H9 (cell line): ENCODE data around the gene TPPP. TPM values are rescaled to one million over a fixed set of nuclear protein-coding genes. Genes with fewer than 3 reads are reported as not detected.

Experiments used
- DNase-seq: peaks from one replicate; pipeline ENCODE4 v3.0.0-alpha.2; 2017
- H2AFZ ChIP-seq: one replicate; pipeline ENCODE4 v1.6.1; 2013; ENCODE audit warnings: mild to moderate bottlenecking, low read length, control low read depth, moderate library complexity
- H2AK5ac ChIP-seq: 2 replicates; pipeline ENCODE4 v1.6.1; 2013; ENCODE audit warnings: low read length, control low read depth, mixed read lengths; ENCODE audit not compliant: insufficient read length
- H2BK120ac ChIP-seq: one replicate; pipeline ENCODE4 v1.6.1; 2013; ENCODE audit warnings: low read depth, mild to moderate bottlenecking, low read length, control low read depth, inconsistent platforms; ENCODE audit not compliant: poor library complexity, severe bottlenecking
- H2BK12ac ChIP-seq: 2 replicates; pipeline ENCODE4 v1.6.1; 2013; ENCODE audit warnings: low read length, control low read depth, mixed read lengths, low read depth; ENCODE audit not compliant: insufficient read length
- H2BK15ac ChIP-seq: 2 replicates; pipeline ENCODE4 v1.6.1; 2013; ENCODE audit warnings: low read depth, low read length, control low read depth
- H2BK20ac ChIP-seq: one replicate; pipeline ENCODE4 v1.6.1; 2013; ENCODE audit warnings: low read depth, mild to moderate bottlenecking, low read length, control low read depth, inconsistent platforms; ENCODE audit not compliant: poor library complexity, severe bottlenecking
- H2BK5ac ChIP-seq: 2 replicates; pipeline ENCODE4 v1.6.1; 2013; ENCODE audit warnings: low read length, control low read depth, mixed read lengths; ENCODE audit not compliant: insufficient read length
- H3K14ac ChIP-seq: 2 replicates; pipeline ENCODE4 v1.6.1; 2013; ENCODE audit warnings: low read length, control low read depth; ENCODE audit not compliant: insufficient read depth
- H3K18ac ChIP-seq: 2 replicates; pipeline ENCODE4 v1.6.1; 2013; ENCODE audit warnings: low read depth, mild to moderate bottlenecking, mixed read lengths, low read length, control low read depth; ENCODE audit not compliant: insufficient read length
- H3K23ac ChIP-seq: 2 replicates; pipeline ENCODE4 v1.6.1; 2013; ENCODE audit warnings: low read length, control low read depth, mixed read lengths, low read depth; ENCODE audit not compliant: insufficient read length
- H3K23me2 ChIP-seq: 2 replicates; pipeline ENCODE4 v1.6.1; 2013; ENCODE audit warnings: low read depth, mild to moderate bottlenecking, mixed read lengths, low read length, control low read depth; ENCODE audit not compliant: insufficient read length, poor library complexity, severe bottlenecking
- H3K27ac ChIP-seq: 2 replicates; pipeline ENCODE4 v1.5.1; 2013; ENCODE audit warnings: low read length, control low read depth, mixed read lengths, low read depth; ENCODE audit not compliant: insufficient read length
- H3K27me3 ChIP-seq: 2 replicates; pipeline ENCODE4 v1.6.1; 2013; ENCODE audit warnings: low read length, control low read depth, inconsistent platforms; ENCODE audit not compliant: insufficient read depth
- H3K4ac ChIP-seq: 2 replicates; pipeline ENCODE4 v1.6.1; 2013; ENCODE audit warnings: low read depth, mild to moderate bottlenecking, control low read depth, inconsistent platforms, low read length, moderate library complexity
- H3K4me1 ChIP-seq: 2 replicates; pipeline ENCODE4 v1.6.1; 2013; ENCODE audit warnings: low read length, control low read depth, inconsistent platforms; ENCODE audit not compliant: insufficient read depth
- H3K4me2 ChIP-seq: 2 replicates; pipeline ENCODE4 v1.6.1; 2013; ENCODE audit warnings: low read length, control low read depth, mixed read lengths; ENCODE audit not compliant: insufficient read length, insufficient read depth
- H3K56ac ChIP-seq: 2 replicates; pipeline ENCODE4 v1.6.1; 2013; ENCODE audit warnings: low read depth, mild to moderate bottlenecking, mixed read lengths, low read length, control low read depth; ENCODE audit not compliant: insufficient read length
- H3K79me1 ChIP-seq: 2 replicates; pipeline ENCODE4 v1.6.1; 2013; ENCODE audit warnings: low read depth, mild to moderate bottlenecking, moderate library complexity, low read length, control low read depth, inconsistent platforms; ENCODE audit not compliant: insufficient read depth, poor library complexity, severe bottlenecking
- H3K79me2 ChIP-seq: 2 replicates; pipeline ENCODE4 v1.6.1; 2013; ENCODE audit warnings: low read length, control low read depth, inconsistent platforms; ENCODE audit not compliant: insufficient read depth
- H3K9ac ChIP-seq: 2 replicates; pipeline ENCODE4 v1.6.1; 2013; ENCODE audit warnings: low read length, control low read depth, mixed read lengths; ENCODE audit not compliant: insufficient read length; ENCODE audit errors: extremely low read depth
- H3K9me3 ChIP-seq: one replicate; pipeline ENCODE4 v1.6.1; 2013; ENCODE audit warnings: low read depth, low read length, inconsistent platforms; ENCODE audit not compliant: control insufficient read depth
- H3T11ph ChIP-seq: one replicate; pipeline ENCODE4 v1.6.1; 2013; ENCODE audit warnings: mild to moderate bottlenecking, low read length, control low read depth, inconsistent platforms
- H4K20me1 ChIP-seq: one replicate; pipeline ENCODE4 v1.6.1; 2013; ENCODE audit not compliant: control insufficient read depth, insufficient read length, insufficient read depth
- H4K5ac ChIP-seq: 2 replicates; pipeline ENCODE4 v1.6.1; 2013; ENCODE audit warnings: low read depth, mild to moderate bottlenecking, mixed read lengths, low read length, control low read depth; ENCODE audit not compliant: insufficient read length
- H4K8ac ChIP-seq: replicated peaks from 2 replicates; pipeline ENCODE4 v1.6.1; 2013; ENCODE audit warnings: low read length, control low read depth, mixed read lengths, low read depth; ENCODE audit not compliant: insufficient read length
- H4K91ac ChIP-seq: 2 replicates; pipeline ENCODE4 v1.6.1; 2013; ENCODE audit warnings: low read depth, mild to moderate bottlenecking, moderate library complexity, mixed read lengths, low read length, control low read depth; ENCODE audit not compliant: insufficient read length
- H3K27ac Mint-ChIP-seq, 3 experiments: 2 replicates in 2 of 3; 3 replicates in 1 of 3; pipeline ENCODE4 v1.8.0; 2020 to 2021; ENCODE audit warnings: mixed read lengths in 3 of 3, mild to moderate bottlenecking in 1 of 3, moderate library complexity in 1 of 3
- H3K27me3 Mint-ChIP-seq: 2 replicates; pipeline ENCODE4 v1.8.0; 2021; ENCODE audit warnings: low read depth, mild to moderate bottlenecking, moderate library complexity, mixed read lengths
- H3K36me3 Mint-ChIP-seq, 3 experiments: 2 replicates in 2 of 3; 3 replicates in 1 of 3; pipeline ENCODE4 v1.8.0; 2020 to 2021; ENCODE audit warnings: low read depth in 3 of 3, mixed read lengths in 3 of 3; ENCODE audit not compliant: insufficient read depth in 1 of 3
- H3K4me1 Mint-ChIP-seq, 2 experiments: 2 replicates each; pipeline ENCODE4 v1.8.0; 2020; ENCODE audit warnings: mixed read lengths in 2 of 2
- H3K4me3 Mint-ChIP-seq, 2 experiments: 2 replicates in 1 of 2; 3 replicates in 1 of 2; pipeline ENCODE4 v1.8.0; 2020 to 2021; ENCODE audit warnings: mild to moderate bottlenecking in 2 of 2, mixed read lengths in 2 of 2, moderate library complexity in 1 of 2
- H3K9me3 Mint-ChIP-seq, 2 experiments: 2 replicates in 1 of 2; 3 replicates in 1 of 2; pipeline ENCODE4 v1.8.0; 2020; ENCODE audit warnings: mild to moderate bottlenecking in 2 of 2, mixed read lengths in 2 of 2, moderate library complexity in 1 of 2
- WGBS: extraction: QIAGEN DNeasy Blood & Tissue Kit; methylation state at CpG from one replicate; pipeline ENCODE4 v1.1.7; 2013; ENCODE audit warnings: missing lambda C conversion rate, low lambda C conversion rate, mixed read lengths; ENCODE audit not compliant: insufficient read length; ENCODE audit errors: extremely low coverage; 5-methylcytosine and 5-hydroxymethylcytosine counted together
- total RNA-seq: library from RNA; stranded (reverse); gene quantifications from 2 replicates; pipeline ENCODE4 v1.2.1, GENCODE V29; 2021
- TF ChIP-seq, protein P1 (sequence below): fragments of 200-600 bp; sonication (generic); conservative IDR thresholded peaks from 3 replicates; pipeline ENCODE4 v1.8.0; 2021; ENCODE audit warnings: antibody characterized with exemption, mild to moderate bottlenecking

TPPP gene
- total RNA-seq, 1 experiment from 2014 or later: 0.44 TPM

DNA sequence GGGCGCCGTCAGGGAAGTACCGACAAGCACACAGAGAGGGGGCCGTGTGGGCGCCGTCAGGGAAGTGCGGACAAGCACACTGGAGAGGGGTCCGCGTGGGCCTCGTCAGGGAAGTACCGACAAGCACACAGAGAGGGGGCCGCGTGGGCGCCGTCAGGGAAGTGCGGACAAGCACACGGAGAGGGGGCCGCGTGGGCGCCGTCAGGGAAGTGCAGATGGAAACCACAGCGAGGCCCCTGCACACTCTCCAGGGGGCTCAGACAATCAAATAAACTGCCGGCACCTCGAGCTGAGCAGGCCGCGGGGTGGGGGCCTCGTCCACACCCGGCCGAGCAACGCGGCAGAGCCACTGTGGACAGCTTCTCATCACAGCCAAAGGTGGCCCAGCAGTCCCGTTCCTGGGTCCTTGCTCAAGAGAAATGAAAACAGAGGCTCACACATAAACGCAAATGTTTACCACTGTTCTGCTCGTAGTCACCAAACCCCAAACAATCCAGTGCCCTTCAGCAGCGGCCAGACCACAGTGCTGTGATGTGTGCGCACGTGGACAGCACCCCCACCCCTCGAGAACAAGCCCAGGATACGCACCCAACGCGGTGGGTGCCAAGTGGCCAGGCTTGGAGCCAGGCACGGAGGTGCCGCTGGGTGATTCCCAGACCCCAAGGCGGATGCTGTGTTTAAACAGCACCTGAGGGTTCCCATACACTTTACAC, 24.7 kb downstream of the TPPP start:
- Histone ChIP-seq H4K20me1 (no peaks in the 10 kb centered on the region), H2AK5ac (no peak overlapping the region), H3K56ac (no peak overlapping the region), H3K23me2 (no peaks in the 10 kb centered on the region), H3K9me3 (no peaks in the 10 kb centered on the region), H3K79me1 (no peaks in the 10 kb centered on the region), H4K8ac (no peak overlapping the region), H2BK20ac (no peak overlapping the region), H3K4me1 (no peaks in the 10 kb centered on the region), H3K18ac (no peak overlapping the region), H2BK120ac (no peak overlapping the region), H3K79me2 (no peaks in the 10 kb centered on the region), H3K9ac (no peak overlapping the region), H4K5ac (no peak overlapping the region), H3K4me2 (no peak overlapping the region), H2BK15ac (no peak overlapping the region), H4K91ac (no peak overlapping the region), H3K27ac (no peak overlapping the region), H2BK5ac (no peak overlapping the region), H3T11ph (no peak overlapping the region), H2BK12ac (no peak overlapping the region), H3K14ac (no peak overlapping the region), H3K27me3 (no peaks in the 10 kb centered on the region), H3K4ac (no peak overlapping the region), H3K23ac (no peak overlapping the region), H2AFZ (no peak overlapping the region)
- TF ChIP-seq, protein P1, sequence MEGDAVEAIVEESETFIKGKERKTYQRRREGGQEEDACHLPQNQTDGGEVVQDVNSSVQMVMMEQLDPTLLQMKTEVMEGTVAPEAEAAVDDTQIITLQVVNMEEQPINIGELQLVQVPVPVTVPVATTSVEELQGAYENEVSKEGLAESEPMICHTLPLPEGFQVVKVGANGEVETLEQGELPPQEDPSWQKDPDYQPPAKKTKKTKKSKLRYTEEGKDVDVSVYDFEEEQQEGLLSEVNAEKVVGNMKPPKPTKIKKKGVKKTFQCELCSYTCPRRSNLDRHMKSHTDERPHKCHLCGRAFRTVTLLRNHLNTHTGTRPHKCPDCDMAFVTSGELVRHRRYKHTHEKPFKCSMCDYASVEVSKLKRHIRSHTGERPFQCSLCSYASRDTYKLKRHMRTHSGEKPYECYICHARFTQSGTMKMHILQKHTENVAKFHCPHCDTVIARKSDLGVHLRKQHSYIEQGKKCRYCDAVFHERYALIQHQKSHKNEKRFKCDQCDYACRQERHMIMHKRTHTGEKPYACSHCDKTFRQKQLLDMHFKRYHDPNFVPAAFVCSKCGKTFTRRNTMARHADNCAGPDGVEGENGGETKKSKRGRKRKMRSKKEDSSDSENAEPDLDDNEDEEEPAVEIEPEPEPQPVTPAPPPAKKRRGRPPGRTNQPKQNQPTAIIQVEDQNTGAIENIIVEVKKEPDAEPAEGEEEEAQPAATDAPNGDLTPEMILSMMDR: no peak
- no peak for DNase-seq
- Mint-ChIP-seq H3K36me3 (peaks cover 5 to 27% (median 25%) of the 10 kb centered on the region in 3 experiments; a peak in 6 of 7 replicates), H3K27me3 (peaks cover 9% of the 10 kb centered on the region), H3K9me3 (no peaks in the 10 kb centered on the region), H3K4me3 (no peak overlapping the region), H3K27ac (no peak overlapping the region), H3K4me1 (peaks cover 5 to 9% of the 10 kb centered on the region in 2 experiments)
- no CpG with 5 or more reads among the region's 44 CpGs for WGBS
